Thymus (tissue), 11 donors: ENCODE measurements around the gene U2AF2. TPM values are rescaled to one million over a fixed set of nuclear protein-coding genes. Genes with fewer than 3 reads are reported as not detected.

Experiments
- DNase-seq, 9 donors: peaks; one replicate each; pipeline ENCODE4 v3.0.0-alpha.2; 2013; ENCODE audit warnings: low spot score in 9 of 9, low read depth in 6 of 9, missing footprints in 1 of 9
- H3K27ac ChIP-seq, 2 donors: one replicate each; pipeline ENCODE4 v1.5.1; 2013; ENCODE audit warnings: control low read depth in 1 of 2, low read depth in 1 of 2, low read length in 1 of 2, mild to moderate bottlenecking in 1 of 2, moderate library complexity in 1 of 2
- H3K27me3 ChIP-seq, 2 donors: one replicate each; pipeline ENCODE4 v1.5.1; 2013; ENCODE audit warnings: low read length in 1 of 2; ENCODE audit not compliant: control insufficient read depth in 2 of 2, insufficient read depth in 1 of 2
- H3K36me3 ChIP-seq, 2 donors: one replicate each; pipeline ENCODE4 v1.5.1; 2013; ENCODE audit warnings: low read length in 1 of 2, mild to moderate bottlenecking in 1 of 2, moderate library complexity in 1 of 2; ENCODE audit not compliant: control insufficient read depth in 2 of 2, insufficient read depth in 2 of 2
- H3K4me1 ChIP-seq, 2 donors: one replicate each; pipeline ENCODE4 v1.5.1; 2013; ENCODE audit warnings: low read length in 2 of 2; ENCODE audit not compliant: control insufficient read depth in 2 of 2, insufficient read depth in 2 of 2
- H3K4me3 ChIP-seq, 2 donors: one replicate each; pipeline ENCODE4 v1.5.1; 2013; ENCODE audit warnings: low read length in 2 of 2, control low read depth in 1 of 2, mild to moderate bottlenecking in 1 of 2
- H3K9me3 ChIP-seq, 2 donors: one replicate each; pipeline ENCODE4 v1.5.1; 2013; ENCODE audit warnings: low read length in 1 of 2, mild to moderate bottlenecking in 1 of 2; ENCODE audit not compliant: control insufficient read depth in 2 of 2, insufficient read depth in 1 of 2
- WGBS: extraction: QIAGEN DNeasy Blood & Tissue Kit; methylation state at CpG from one replicate; pipeline ENCODE4 v1.1.7; 2013; 5-methylcytosine and 5-hydroxymethylcytosine counted together
- polyA plus RNA-seq: library from polyadenylated mRNA; stranded (reverse); fragments of 200-250 nt; gene quantifications from one replicate; pipeline ENCODE4 v1.2.3, GENCODE V29; 2013
- total RNA-seq: library from RNA; stranded (reverse); fragments of 120-200 nt; gene quantifications from one replicate; pipeline ENCODE4 v1.2.4, GENCODE V29; 2013
- donor health status: healthy.

Gene U2AF2
- total and polyA plus RNA-seq, 2 donors = 123 to 137 TPM

GRCh38 chr19:55694656-55695491 lies 40.0 kb downstream of the U2AF2 start:
- Histone ChIP-seq H3K27ac (no peak overlapping the region), H3K4me1 (no peaks in the 10 kb centered on the region), H3K4me3 (no peak overlapping the region), H3K27me3 (no peaks in the 10 kb centered on the region), H3K9me3 (no peaks in the 10 kb centered on the region), H3K36me3 (peaks cover 47 to 72% of the 10 kb centered on the region in 2 donors)
- no peak for DNase-seq
- 97% methylated on average over 37 of the region's 37 CpGs for WGBS

GRCh38 chr19:55695511-55696290 lies 40.9 kb downstream of the U2AF2 start:
- no peak overlapping the region for H3K27ac ChIP-seq
- peaks cover 40 to 63% of the 10 kb centered on the region in 2 donors for H3K36me3 ChIP-seq
- H3K9me3 ChIP-seq = no peaks in the 10 kb centered on the region
- no peak overlapping the region for H3K4me3 ChIP-seq
- no peaks in the 10 kb centered on the region for H3K4me1 ChIP-seq
- no peaks in the 10 kb centered on the region for H3K27me3 ChIP-seq
- no peak for DNase-seq
- WGBS = 97% methylated on average over 23 of the region's 23 CpGs

DNA sequence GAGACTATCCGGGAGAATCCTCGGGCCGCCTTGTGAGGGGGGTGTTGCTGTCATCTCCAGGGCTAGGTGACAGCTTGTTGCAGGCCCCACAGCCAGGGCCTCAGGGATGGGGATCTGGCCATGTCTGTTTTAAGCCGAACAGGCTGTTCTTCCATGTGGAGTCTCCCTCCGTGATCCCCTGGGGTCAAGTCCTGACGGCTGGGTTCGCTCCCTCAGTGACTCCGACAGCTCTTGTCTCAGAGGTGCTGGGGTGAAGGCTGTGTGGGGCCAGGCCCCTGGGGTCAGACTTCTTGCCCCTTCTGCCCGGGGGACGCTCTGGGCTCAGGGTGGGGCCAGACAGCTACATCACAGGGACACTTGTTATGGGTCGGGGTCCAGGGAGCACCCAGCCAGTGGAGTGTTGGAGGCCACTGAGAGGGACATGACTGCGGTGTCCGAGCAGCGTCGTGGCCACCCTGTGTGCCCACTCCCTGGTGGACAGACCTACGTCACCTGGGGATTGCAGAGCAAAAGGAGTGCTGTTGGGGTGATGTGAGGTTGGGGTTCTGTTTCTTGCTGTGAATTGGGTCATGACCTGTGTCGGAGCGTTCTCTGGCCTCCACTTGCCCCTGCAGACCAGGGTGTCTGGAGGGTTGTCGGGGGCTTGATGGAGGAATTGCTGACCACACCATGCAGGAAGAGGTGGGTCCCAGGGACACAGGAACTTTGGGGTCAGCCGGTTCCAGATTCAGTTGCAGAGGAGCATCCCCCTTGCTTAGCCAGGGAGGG lies 41.6 kb downstream of the U2AF2 start:
- no peak for DNase-seq

GRCh38 chr19:55697069-55697440 lies 42.2 kb downstream of the U2AF2 start:
- H3K4me1 ChIP-seq = no peaks in the 10 kb centered on the region
- WGBS = 97% methylated on average over 12 of the region's 12 CpGs
- H3K9me3 ChIP-seq = no peaks in the 10 kb centered on the region
- no peak for DNase-seq
- H3K4me3 ChIP-seq = no peak overlapping the region
- peaks cover 35 to 51% of the 10 kb centered on the region in 2 donors for H3K36me3 ChIP-seq
- no peaks in the 10 kb centered on the region for H3K27me3 ChIP-seq
- H3K27ac ChIP-seq = no peak overlapping the region

More for the DNA sequence above, 41.6 kb downstream of the U2AF2 start:
- H3K4me1 ChIP-seq = no peaks in the 10 kb centered on the region
- WGBS = 98% methylated on average over 20 of the region's 20 CpGs
- no peak overlapping the region for H3K27ac ChIP-seq
- peaks cover 39 to 56% of the 10 kb centered on the region in 2 donors for H3K36me3 ChIP-seq
- H3K4me3 ChIP-seq = no peak overlapping the region
- H3K9me3 ChIP-seq = no peaks in the 10 kb centered on the region
- no peaks in the 10 kb centered on the region for H3K27me3 ChIP-seq

GRCh38 chr19:55697698-55698097 lies 42.9 kb downstream of the U2AF2 start:
- H3K27ac ChIP-seq = no peak overlapping the region
- H3K36me3 ChIP-seq = peaks cover 35 to 46% of the 10 kb centered on the region in 2 donors
- H3K27me3 ChIP-seq = no peaks in the 10 kb centered on the region
- no peak for DNase-seq
- H3K4me3 ChIP-seq = no peak overlapping the region
- no peaks in the 10 kb centered on the region for H3K9me3 ChIP-seq
- H3K4me1 ChIP-seq = no peaks in the 10 kb centered on the region
- WGBS = 95% methylated on average over 8 of the region's 8 CpGs

DNA sequence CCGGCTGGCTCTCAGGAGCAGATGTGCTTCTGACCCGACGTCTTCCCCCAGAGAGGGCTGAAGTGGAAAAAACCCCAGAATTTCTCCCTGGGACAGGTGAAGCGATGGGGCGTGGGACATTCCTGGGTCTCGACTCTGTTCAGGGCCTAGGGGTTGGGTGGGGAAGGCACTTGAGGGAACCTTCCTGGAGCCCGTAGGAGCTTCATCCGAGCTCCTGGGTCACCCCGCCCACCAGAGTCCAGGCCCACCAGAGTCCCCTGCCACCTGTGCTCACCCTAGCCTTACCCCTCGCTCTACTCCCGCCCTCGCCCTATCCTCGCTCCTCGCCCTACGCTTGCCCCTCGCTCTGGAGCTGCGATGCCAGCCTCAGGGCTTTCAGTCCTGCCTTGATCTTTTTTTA lies 43.4 kb downstream of the U2AF2 start:
- Histone ChIP-seq H3K9me3 (no peaks in the 10 kb centered on the region), H3K4me1 (no peaks in the 10 kb centered on the region), H3K27ac (no peak overlapping the region), H3K36me3 (peaks cover 31 to 40% of the 10 kb centered on the region in 2 donors), H3K27me3 (no peaks in the 10 kb centered on the region), H3K4me3 (no peak overlapping the region)
- WGBS = 95% methylated on average over 17 of the region's 17 CpGs
- DNase-seq = no peak

GRCh38 chr19:55699221-55699620 lies 44.4 kb downstream of the U2AF2 start:
- no peak for DNase-seq
- H3K27me3 ChIP-seq = no peaks in the 10 kb centered on the region
- no peak overlapping the region for H3K4me3 ChIP-seq
- no peak overlapping the region for H3K27ac ChIP-seq
- no peaks in the 10 kb centered on the region for H3K4me1 ChIP-seq
- H3K36me3 ChIP-seq = peaks cover 22 to 33% of the 10 kb centered on the region in 2 donors
- no peaks in the 10 kb centered on the region for H3K9me3 ChIP-seq
- WGBS = 98% methylated on average over 11 of the region's 11 CpGs

DNA sequence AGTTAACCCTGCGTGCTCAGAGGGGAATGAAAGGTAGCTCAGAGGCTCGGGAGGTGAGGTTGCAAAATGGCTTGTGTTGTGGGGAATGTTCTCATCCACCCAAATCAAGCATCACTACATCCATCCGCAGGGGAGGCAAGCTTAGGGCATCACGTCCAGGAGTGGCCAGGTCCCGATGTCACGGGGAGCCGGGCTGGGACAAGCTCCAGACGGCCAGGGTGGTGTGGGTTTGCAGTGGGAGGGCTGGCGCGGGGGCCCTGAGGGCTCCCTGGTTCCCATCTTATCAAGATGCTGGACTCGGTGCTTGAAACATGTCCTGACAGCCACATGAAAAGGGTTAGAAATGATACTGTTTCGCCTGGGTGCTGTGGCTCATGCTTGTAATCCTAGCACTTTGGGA lies 46.0 kb downstream of the U2AF2 start:
- no peak for DNase-seq
- Histone ChIP-seq H3K36me3 (peaks cover 14 to 20% of the 10 kb centered on the region in 2 donors), H3K4me3 (no peak overlapping the region), H3K4me1 (no peaks in the 10 kb centered on the region), H3K27ac (no peak overlapping the region), H3K9me3 (no peaks in the 10 kb centered on the region), H3K27me3 (no peaks in the 10 kb centered on the region)
- WGBS = 97% methylated on average over 12 of the region's 12 CpGs
